HG03354 (cell line): ENCODE data around the gene USP24.

ENCODE experiments used
- ATAC-seq: cut with Tn5 transposase; IDR thresholded peaks from one replicate; pipeline ENCODE4 v1.9.1; 2021; ENCODE audit warnings: mild to moderate bottlenecking; ENCODE audit not compliant: unreplicated experiment, poor library complexity, severe bottlenecking

USP24 gene

DNA sequence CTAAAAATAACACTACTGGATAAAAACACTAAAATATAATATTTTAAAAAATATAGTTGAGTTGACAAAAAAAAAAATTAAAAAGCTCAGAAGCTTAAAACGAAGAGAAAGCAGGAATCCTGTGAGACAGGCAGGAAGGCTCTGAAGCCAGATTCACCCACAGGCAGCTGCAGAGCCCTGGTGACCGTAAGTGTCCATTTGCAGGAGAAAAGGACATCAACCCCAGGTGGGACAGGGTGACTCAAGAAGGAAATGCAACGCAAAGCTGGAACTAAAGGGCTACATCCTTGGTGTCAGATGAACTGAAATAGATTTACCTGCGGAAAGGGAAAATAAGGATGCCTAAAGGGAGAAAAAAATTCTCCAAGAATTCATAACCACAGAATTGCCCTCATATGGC is 46.8 kb downstream of the USP24 start:
- ATAC-seq, result no peak

DNA sequence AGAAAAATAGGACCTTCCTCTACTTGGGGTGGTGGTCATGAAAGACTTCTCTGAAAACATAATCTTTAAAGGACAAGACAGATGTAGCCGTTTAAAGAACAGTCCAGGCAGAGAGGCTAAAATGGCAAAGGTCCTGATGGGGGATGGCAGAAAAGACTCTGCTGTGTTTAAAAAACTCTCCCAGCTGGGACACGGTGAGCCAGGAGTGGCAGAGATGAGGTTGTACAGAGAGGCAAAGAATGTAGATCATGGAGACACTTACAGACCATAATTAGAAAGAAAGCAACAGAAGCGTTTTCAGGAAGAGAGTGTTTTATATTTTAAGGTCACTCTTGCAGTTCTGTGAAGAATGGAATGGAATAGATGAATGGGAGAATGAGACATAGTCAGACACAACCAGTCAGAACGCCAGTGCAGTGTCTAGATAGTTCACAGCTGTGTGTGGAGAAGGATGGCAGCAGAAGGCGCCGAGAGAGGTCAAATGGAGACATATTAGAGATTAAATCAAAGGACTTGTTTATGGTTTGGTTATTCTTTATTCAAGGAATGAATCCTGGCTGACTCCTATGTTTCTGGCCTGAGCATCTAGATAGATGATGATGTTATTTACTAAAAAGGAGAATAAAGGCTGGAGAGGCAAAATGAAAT is 47.8 kb downstream of the USP24 start:
- no peak for ATAC-seq

DNA sequence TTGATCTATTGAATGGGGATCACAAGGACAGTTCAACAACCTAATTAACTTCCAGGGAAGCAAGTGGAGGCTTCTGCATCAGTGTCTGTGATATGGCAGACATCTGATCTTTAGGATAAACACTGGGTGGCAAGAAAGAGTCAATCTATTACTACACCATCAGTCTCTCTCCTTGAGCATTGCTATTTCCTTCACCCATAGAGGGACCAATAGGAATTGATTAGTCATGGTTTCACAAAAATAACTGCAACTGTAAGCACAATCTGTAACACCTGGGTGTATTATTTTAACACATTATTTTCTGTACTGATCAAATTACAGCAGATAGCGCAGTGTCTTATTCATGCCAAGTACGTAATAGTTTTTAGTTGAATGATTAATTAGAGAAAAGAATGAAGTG is 50.3 kb downstream of the USP24 start:
- ATAC-seq, result no peak

DNA sequence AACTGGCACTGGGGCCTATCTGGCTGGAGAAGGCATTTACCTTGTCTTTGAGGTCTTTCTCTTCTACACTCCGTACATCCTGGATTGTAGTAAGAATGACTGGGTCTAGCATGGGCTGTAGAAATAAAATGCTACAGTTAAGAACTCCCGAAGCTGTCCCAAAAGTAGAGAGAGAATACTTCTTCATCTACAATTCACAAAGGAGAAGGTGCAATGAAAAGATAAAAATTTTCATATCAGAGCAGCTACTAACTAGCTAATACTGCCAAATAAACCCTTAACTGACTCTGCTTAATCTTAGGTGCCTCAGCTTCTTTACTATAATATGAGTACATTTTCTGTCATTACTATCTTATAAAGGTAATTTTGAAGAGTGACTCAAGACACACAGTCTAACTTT is 55.6 kb downstream of the USP24 start:
- ATAC-seq, result no peak

DNA sequence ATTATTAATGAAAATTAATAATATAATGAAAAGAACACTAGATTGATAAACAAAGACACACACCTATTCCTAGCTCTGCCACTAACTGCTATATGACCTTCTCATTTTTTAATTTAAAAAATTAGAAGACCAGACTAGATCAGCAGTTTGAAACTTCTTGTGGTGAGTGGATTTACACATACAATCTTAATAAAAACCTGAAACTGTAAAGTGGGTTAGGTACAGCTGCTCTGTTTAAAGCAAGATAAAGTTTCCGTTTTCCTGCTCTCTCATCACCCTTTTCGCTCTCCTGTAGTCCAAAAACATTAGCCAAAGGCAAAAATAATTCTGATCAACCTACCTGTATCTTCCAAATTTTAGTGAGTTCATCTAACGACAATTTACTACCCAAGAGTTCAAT is 58.6 kb downstream of the USP24 start:
- ATAC-seq, result no peak

DNA sequence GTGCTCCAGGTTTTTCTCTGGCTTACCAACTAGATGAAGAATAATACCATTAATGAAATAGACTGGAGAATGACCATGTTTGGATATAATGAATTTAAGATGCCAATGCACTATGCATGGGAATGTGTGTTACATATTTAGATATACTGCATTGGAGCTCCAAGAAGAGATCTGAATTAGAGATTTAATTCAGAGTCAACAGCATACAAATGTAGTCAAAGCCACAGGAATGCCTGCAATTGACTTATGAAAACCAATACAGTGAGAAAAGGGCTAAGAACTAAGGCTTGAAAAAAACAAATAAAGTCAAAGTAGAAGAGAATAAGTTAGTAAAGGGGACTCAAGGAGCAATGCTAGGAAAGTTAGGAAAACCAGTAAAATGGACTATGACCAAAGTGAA is 59.1 kb downstream of the USP24 start:
- ATAC-seq, result no peak

DNA sequence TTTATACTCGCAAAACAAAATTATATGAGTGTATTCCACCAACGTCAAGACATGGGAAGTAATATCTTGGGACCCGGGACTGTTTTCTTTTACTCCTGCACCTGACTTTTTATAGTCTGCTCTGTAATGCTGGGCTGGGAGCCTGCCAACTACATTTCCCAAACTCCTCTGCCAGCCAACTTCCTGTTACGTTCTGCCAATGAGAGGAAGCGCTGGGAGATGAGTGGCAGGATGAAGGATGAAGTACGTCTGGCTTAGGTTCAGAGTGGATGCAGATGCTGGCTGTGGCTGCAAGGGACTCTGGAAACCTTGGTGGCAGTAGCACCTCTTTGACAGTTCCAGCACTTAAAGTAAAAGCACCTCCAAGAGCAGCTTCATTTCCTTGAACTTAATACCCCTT is 59.6 kb downstream of the USP24 start:
- no peak for ATAC-seq

DNA sequence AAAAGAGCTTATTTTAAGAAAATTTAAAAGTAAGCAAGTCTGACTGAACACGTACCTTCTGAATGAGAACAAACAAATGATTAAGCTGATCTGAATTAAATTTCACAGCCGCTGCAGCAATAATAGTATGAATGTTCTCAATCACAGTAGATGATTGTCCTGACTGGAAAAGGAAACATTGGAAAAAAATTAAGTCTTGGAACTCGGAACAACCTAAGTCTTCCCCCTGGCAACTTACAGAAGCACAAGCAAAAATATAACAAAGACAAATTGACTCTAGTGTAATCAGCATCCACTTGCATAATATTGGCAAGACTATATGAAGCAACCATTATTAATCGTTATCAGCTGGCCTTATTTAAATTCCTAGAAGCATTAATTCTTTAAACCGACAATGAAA is 60.5 kb downstream of the USP24 start:
- no peak for ATAC-seq

DNA sequence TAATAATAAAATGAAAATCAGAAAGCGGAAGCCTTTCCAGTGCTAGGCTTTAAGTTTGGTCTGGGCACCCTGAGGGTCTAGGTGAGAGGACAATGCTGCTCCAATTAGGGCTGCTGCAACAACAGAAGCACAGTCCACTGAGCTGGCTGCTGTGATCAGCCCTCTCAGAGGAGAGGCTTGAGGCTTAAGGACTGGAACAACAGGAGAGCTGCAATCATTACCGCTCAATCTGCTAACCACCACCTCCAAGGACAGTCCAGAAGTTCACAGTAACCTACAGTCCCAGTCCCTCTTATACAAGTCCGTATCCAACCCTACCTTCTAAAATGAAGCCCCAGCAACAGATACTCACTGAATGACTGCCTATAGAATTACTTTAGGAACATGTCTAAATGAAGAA is 62.1 kb downstream of the USP24 start:
- ATAC-seq, result no peak

DNA sequence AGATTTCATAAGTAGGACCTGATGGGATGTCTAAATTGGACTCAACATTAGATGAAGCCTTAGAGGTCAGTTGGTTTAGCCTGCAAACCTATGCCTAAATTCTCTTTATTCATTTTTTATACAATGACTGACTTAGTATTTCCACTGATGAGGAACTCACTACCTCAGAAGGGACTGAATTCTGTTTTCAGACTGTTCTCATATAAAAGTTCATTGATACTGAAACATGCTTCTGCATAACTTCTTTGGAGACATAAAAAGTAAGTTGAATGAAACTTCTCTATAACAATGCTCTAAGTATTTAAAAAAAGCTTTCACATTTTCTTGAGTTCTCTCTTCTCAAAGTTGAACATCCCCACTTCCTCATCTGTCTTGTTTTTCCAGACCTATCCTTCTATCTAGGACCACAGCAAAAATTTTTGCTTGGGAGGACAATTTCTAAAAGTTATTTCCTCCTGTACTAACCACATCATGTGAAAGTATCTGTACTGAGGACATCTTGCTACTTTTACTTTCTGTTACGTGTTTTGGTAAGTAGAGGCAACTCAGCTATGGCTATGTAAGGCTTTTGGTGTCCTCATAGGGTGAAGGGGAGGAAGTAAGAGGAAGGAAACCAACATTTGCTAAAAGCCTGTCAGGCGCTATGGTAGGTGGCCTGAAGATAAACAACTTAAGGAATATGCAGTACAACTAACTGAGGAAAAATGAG is 64.1 kb downstream of the USP24 start:
- no peak for ATAC-seq

DNA sequence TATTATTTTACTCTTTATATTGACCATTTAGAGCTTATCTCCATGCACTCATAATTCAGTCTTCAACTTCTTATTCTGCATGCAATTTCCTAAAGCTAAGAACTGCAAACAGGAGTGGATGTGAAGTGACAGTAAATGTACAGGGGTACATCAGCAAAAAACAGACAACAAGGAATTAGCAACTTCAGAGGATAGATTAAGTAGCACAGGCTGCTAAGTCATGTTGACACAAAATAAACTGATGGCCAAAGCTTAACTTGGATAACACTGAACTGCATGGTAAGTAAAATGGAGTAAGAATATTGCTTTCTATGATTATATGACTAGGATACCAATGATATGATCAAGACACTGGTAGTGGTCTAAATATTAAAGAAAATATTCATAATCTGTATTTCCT is 66.5 kb downstream of the USP24 start:
- ATAC-seq, result no peak

DNA sequence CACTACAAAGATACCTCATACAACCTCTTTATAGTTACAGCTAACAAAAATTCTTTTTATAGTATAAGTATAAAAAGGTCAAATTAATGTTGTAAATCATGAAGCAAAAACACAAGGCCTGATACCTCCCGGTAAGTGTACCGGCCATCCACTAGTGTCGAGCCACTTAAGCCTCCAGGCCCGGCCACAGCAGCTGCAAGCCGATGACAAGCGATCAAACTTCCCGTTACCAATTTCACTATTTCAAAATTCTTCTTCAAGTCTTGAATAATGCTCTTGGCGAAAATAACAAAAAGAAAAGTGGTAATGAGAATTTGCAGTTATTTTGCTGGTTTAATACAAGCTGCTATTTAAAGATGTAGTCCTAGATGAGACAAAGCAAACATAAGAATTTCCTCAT is 67.6 kb downstream of the USP24 start:
- ATAC-seq, result no peak

DNA sequence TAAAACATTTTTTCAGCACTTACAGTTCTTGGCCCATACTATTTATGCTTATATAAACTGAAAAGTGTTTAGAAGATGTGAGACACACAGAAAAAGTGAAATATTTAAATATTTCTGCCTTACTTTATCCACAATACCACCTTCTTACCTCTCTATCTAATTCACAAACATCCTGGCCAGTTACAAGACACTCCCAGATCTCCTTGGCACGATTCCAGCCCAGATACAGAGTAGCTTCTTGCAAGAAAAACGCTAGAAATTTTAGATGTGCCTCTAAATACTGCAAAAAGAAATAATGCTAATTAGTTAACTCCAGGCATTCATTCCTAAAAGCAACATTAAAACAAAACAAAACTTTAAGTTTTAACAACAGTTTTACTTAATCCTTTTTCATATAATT is 68.4 kb downstream of the USP24 start:
- ATAC-seq, result no peak

DNA sequence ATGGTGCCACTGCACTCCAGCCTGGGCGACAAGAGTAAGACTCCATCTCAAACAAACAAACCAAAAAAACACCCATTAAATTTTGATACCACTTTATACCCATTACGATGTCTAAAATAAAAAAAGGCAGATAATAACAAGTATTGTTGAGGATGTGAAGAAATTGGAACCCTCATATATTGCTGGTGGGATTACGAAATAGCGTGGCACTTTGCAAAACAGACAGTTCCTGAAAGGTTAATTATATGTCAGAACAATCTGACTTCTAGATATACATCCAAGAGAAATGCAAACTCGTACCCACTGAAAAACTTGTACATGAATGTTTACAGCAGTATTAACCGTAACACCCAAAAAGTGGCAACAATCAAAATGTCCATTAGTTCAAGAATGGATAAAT is 70.3 kb downstream of the USP24 start:
- no peak for ATAC-seq

DNA sequence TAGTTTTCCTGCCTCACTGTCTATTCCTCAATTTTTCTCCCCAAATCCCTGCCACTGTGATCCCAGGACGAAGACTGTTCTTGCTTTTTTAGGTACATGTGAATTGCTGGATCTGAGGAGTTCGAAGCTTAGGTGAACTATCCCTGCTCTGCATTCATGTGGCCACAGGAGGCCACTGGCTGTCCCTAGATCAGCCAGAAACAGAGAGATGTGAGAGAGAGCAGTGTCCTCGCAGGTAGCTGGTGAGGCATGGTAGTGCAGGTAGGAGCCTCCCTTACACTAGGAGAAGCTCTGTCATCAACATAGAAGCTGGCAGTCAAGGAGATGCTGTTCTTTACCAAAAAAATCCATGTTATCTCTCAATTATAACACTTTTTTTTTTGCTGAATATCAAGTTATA is 71.5 kb downstream of the USP24 start:
- peak; percentile 83 for ATAC-seq

DNA sequence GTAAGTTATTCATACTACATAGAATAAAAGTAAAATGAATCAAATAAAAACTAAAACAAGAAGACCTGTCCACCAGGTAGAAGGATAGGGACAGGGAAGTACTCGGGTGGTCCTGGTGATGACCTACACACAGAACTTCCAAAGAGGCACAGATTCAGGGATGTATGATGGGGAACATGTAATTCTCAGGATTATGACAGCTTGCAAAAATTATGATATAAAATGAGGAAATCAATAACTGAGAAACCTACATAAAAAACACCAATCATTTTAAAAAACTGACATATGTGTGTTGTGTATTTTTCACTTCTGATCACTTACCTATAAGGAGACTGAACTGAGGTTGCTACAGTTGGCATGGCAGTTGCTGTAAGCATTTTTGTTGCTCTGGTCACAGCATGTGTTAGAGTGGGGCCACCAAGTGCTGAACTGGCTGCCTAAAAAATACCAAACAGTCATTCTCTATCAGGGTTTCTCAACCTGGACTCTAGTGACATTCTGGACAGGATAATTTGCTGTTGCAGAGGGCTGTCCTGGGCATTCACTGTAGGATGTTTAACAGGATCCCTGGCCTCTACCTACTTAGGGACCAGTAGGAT is 73.8 kb downstream of the USP24 start:
- no peak for ATAC-seq

DNA sequence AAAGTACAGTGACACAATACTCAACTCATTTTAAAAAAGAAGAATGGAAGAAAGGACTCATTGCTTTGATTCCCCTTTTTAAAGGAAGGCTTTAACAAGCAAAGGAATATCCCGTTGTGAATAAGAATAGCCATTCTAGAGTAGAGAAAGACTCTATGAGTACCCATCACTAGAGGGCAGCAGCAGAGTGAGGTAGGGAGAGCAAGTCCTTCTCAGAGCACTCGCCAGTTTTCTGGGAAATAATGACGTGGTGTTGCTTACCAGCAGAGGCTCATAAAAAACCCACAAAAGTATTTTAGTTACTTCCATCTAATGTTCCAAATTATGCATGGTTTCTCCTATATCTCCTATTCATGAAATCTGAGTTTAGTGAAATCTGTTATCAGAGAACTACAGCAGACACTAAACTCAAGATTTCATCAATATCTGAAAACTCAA is 74.6 kb downstream of the USP24 start:
- ATAC-seq, result peak; percentile 82

DNA sequence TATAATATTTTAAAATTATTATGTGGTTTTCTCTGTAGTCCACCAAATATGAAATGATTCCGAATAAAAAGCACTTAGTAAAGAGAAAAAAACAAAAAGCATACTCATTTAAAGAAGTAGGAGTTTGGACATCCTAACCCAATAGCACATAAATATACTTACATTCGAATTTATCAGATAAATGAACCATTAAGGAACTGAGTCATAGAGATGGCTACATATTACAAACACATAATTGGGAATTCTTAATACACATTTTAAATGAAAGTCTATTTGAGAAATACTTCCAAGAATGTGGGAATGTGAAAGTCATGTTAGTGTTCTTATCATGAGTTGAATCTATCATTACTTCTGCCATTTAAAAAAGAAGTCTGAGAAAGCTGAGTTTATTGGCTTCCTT is 75.0 kb downstream of the USP24 start:
- no peak for ATAC-seq

DNA sequence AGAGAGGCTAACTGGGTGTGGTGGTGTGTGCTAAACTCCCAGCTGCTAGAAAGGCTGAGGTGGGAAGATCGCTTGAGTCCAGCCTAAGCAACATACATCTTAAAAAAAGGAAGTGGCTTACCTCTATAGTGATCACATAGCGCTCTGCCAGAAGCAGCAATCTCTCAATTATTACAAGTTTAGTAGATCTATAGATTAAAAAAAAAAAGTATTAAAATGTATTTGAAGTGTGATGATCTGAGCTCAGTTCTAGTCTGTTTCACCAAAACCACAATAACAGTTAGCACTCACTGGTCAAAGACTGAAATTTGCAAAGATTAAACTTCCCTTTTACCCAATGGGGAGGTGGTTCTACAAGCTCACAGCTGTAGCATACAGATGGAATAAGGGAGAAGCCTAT is 76.3 kb downstream of the USP24 start:
- no peak for ATAC-seq

DNA sequence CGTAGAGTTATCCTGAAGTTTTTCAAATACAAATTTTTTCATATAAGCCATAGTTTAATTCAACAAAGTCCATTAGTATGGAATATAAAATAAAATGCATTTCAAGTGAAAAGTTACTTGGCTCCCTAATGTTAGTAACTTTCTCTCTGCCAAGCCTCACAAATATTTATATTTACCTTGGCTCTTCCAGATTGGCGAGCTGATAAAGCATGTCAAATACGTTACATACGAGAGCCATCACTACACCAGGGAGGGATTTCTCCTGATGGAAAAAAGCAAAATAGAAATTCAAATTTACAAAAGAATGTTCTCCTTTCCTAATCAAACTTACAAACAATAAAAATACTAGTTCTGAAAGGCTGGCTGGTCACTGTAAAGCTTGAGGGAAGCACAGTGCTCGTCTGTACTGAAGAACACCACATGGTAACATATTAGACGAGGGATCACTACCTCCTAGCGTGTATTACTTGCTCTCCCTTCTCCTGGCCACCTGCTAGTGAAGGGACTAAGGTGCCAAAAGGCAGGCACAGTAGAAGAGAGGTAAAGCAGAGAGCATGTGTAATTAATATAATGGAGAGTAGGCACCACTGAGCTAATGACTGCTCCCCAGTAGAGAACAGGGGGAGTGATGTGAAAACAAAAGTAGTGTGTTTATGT is 80.9 kb downstream of the USP24 start:
- ATAC-seq, result no peak

DNA sequence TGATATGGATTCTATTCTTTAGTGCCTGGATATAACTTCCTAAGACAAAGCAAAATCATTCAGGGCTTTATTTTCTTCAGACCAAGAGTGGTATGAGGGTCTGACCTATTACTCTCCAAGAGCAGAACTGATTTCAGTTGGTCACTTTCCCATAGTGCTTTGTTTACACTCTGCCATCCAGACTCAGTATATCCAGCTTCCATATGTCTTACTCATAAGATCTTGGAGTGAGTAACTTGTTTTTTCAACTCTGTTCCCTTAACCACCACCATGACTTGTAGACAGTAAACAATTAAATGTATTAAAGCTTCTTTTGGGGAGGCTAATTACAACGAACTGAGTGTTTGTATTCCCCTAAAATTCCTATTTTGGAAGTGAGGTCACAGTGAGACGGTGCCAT is 83.4 kb downstream of the USP24 start:
- ATAC-seq, result no peak
